GM19193 (cell line): ENCODE results near the gene XRCC2.

Experiments used
- POLR2A ChIP-seq: IDR thresholded peaks from 4 replicates; pipeline ENCODE4 v1.6.1; 2011; ENCODE audit not compliant: insufficient read depth, insufficient read length; ENCODE audit errors: extremely low read depth

The XRCC2 gene

DNA sequence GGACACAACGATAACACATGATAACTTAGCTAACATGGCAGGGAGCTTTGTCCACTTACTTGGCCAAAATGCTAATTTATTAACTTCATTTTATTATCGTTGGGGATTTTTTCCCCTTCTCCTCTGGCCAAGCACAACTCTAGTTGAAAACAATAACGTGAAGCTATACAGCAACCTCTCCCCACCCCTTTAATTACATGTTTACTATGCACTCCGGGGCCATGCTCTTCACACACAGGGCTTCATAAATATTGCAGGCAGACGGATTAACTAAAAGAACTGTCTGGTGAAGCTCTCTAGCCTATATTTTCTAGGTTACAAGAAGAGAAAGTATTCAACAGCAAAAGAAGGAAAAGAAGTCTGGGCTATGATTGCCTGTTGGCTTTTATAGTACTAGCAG lies 51.7 kb downstream of the XRCC2 start:
- TF ChIP-seq POLR2A: no peak

DNA sequence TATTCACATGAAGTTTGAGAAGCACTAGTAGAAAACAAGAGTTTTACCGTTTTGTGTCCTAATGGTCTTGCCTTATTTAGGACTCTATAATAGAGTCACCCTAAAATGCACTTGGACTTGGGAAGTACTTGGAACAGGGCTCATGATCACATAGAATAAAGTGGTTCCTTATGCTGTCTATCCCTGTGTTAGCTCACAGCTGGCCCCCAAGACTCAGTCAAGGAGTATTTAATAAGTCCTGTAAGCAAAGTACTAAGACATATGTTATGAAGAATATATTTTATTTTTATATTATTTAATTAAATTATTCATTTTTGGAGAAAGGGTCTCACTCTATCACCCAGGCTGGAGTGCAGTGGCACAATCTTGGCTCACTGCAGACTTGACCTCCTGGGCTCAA lies 54.5 kb downstream of the XRCC2 start:
- no peak for TF ChIP-seq POLR2A

DNA sequence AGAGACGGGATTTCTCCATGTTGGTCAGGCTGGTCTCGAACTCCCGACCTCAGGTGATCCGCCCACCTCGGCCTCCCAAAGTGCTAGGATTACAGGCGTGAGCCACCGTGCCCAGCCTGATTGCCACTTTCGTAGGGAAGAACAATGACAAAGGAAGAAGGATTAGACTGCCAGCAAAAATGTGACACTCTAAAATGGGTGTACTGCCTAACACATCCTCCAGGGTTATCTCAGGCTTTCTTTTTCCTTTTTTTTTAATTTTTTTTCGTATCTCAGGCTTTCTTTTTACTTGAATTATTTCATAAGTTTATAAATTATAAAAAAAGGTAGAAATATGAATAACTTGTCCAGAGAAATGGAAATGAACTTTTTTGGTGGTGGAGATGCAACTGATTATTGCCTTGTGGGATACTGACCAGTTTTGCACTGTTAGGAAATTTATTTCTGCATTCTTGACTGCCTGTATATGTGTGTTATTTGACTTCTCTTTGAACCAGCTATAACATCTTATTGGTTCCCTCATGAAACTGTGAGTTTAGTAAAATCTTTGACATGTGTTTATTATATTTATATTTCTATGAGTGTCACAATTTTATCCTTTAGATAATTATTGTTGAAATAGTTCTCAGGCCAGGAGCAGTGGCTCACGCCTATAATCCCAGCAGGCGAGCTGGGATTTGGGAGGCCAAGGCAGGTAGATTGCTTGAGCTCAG lies 56.8 kb downstream of the XRCC2 start:
- no peak for TF ChIP-seq POLR2A

DNA sequence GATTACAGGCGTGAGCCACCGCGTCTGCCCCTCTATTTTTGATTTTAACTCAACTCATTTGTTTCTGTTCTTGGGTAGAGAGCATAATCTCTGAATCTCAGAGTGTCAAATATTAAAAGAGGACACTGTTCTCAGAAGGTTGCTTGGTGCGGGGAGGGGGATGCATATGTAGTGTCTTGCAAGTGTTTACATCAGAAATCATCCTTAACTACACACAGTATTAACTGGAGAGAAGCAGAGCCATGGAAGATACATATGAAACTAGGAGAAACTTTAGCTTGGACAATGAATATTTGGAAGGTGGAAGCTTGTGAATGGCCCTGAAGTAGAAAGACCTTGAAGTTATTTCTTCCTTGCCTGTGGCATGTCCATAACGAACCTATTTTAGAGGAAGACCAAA lies 57.5 kb downstream of the XRCC2 start:
- no peak for TF ChIP-seq POLR2A

DNA sequence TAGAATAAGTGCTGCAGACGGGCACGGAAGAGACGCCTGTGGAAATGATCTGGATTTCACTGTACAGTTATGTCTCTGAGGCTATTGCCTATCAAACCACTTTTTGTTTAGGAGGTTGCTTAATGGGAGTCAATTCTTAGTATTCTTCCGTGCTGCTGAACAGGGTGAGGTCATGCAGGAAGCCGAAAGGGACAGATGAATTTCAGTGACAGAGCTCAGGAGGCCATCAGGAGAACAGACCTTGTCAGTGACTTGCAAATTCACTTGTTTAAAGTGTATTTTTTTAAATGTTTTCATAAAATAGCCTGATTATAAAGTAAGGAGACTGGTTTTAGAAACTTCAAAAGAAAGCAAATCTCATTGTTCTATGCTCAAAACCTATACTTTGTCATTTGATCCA lies 58.9 kb downstream of the XRCC2 start:
- no peak for TF ChIP-seq POLR2A

DNA sequence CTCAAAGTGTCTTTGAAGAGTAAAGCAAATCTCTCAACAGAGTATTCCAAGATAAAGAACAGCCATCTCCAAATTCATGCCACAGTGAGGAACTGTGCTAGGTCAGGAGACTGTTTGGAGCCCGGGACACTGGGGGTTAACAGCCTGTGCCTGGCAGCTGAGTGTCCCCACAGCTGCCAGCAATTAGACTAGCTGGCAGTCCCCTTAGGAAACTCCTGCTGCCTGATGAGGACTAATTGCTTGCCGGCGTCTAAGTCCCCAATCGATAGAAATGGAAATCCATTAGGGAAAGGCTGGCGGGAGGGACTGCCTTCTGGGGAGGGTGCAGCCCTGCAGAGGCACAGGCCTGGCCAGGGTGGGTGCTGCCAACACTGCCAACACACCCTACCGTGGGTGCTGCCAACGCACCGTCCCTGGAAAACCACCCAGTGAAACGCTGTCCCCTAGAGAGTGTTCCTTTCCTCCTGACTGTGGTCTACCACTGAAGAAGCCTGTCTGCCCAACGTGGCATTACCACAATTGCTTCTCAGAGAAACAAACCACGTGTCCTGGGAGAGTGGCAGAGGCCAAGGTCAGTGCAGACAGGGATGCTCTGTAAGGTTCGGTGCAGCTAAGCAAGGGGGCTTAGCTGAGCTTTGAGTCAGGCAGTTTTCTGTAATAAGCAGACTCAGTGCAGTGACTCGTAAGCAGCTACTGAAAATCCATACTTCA lies 60.8 kb downstream of the XRCC2 start:
- TF ChIP-seq POLR2A: no peak

DNA sequence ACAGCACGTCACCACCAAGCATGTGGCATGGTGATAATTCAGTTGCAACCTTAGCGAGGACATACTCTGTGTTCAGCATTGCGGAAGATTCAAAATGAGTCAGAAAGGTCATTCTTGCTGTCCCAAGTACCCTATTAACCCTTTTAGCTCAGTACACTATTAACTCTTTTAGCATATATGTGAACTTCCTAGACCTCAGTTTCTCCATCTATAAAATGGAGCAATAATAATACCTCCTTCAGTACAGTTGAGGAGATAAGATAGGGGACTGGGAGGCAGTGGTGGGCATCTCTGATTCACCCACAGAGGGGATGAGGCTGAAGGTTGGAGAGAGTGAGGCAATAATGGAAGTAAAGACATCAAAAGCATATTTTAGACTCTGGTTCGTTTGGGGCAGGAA lies 67.3 kb downstream of the XRCC2 start:
- TF ChIP-seq POLR2A: no peak

DNA sequence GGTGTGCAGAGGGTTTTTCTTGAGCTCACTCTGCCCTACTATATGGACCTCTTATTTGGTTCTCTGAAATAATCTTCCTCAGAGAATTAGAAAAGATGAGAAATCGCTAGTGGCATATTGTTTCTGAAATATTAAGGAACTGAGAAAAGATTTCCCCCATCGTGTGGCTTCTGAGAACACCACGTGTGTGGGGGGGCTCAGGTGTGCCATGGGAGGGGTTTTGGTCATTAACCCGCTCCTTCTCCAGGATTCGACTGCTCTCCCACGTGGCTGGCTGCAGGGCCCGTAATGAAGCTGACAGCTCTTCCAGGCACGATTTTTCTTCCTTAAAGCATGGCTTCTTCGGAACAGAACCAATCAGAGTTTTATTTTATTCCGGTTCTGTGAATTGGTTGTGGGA lies 67.7 kb downstream of the XRCC2 start:
- no peak for TF ChIP-seq POLR2A

DNA sequence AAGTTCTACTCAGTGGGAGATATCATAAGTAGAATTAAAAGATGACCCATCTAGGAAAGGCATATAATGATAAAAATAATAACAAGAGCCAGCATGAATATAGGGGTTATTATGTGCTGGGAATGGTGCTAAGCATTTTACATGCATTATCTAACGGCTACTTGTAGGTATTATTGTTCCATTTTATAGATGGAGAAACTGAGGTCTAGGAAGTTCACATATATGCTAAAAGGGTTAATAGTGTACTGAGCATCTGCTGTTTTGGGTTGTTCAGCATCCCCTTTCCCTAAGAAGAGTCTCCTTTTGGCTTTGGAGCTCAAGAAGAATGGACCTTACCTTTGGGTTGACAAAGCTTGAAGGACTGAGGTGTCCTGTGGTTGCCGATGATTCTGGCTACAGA lies 68.9 kb downstream of the XRCC2 start:
- no peak for TF ChIP-seq POLR2A

DNA sequence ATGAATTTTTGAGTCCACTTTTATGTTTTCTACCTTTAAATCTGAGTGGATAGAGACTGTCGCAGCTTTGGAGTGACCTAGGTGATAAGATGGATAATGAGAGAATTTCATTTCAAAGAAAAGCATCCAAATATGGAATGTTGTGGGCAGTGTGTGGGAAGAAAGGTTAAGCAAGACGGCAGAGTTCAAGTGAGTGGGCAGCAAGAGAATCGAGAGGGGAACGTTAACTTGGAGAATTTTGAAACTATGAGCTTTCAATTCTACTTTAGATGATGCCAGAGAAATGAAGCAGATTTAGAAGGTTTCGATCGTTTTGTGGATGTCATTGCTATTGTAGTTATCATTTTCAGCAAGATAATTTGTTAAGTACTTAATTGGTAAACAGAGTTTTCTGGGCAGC lies 73.0 kb downstream of the XRCC2 start:
- TF ChIP-seq POLR2A: no peak

DNA sequence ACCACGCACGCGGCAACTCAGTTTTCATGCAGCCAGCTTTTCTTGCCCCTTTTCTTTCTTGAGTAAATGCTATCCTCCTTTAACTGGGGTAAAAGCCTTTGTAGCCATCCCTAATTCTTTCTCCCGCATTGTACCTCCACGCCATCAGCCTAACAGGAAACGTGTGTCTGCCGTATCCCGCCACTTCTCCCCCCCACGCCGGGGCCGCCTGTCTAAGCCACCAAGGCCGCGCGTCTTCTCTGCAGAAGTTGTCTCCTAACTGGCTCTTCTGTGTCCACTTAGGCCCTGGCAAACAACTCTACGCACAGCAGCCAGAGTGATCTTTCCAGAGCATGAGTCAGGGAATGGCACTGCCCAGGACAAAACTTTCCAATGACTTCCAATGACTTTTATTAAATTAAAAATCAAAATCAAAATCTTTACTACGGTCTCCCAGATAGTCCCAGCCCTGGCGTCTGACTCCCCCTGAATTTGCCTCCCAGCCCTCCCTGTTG lies 74.6 kb downstream of the XRCC2 start:
- no peak for TF ChIP-seq POLR2A

DNA sequence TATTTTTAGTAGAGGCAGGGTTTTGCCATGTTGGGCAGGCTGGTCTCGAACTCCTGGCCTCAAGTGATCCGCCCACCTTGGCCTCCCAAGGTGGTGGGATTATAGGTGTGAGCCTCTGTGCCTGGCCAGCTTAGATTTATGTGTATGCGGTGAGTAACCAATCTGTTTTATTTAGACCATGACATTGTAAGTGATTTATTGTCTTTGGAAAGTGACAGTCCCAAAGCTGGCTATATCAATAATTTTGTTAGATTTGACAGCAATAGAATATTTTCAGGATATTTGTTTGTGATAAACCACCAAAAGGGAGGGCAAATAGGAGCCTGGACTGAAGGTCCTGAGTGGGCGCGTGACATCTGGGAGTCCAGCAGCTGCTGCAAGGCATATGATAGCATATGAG lies 75.7 kb downstream of the XRCC2 start:
- no peak for TF ChIP-seq POLR2A

DNA sequence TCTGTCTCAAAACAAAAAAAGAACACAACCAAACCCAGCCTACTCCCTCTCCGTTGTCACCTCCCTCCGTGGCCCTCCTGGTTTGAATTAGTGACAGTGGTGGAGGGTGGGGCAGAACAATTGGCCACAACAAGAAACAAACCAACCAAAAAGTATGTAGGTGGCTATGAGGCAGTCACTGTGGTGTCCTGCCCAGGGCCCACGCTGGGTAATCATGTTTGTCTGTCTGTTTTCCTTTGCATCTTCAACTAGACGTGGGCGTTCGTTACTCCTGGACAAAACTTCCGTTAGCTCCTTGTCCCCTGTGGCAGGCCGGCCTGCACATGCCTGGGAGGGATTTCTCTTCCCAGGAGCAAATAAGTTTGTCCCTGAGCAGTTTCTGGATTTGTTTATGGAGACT lies 78.4 kb downstream of the XRCC2 start:
- TF ChIP-seq POLR2A: no peak

DNA sequence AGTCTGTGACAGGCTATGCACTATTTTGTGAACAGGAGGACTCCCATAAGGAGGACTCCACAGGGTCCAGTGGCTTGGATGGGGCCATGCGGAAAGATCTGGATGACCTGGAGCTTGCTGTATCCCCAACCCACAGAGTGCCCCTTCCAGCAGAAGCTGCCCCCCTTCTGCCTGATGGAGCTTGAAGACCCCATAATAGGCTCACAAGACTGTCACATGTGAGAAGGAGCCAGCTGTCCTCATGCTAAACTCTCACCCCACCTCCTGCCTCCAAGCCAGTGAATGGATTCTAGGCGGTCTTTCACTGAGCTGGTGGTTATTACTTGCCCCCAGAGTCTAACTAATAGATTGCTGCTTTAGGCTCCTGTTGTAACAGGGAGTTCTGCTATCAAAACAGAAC lies 79.1 kb downstream of the XRCC2 start:
- TF ChIP-seq POLR2A: no peak
